Transverse colon (tissue), 4 donors: ENCODE results near the gene ZBTB43. TPM values are rescaled to one million over a fixed set of nuclear protein-coding genes. Genes with fewer than 3 reads are reported as not detected.

Source experiments
- DNase-seq: peaks from one replicate; pipeline ENCODE4 v3.0.0-alpha.2; 2019
- H3K27ac ChIP-seq, 4 donors: fragments of 200-600 bp; sonication (generic); 2 replicates each; pipeline ENCODE4 v1.5.1; 2016 to 2018; ENCODE audit warnings: inconsistent platforms in 4 of 4
- H3K27me3 ChIP-seq: fragments of 200-600 bp; sonication (generic); 2 replicates; pipeline ENCODE4 v1.5.1; 2017; ENCODE audit warnings: inconsistent platforms
- H3K36me3 ChIP-seq, 4 donors: fragments of 200-600 bp; sonication (generic); 2 replicates each; pipeline ENCODE4 v1.5.1; 2017 to 2019; ENCODE audit warnings: inconsistent platforms in 4 of 4
- H3K4me1 ChIP-seq, 4 donors: fragments of 200-600 bp; sonication (generic); 2 replicates each; pipeline ENCODE4 v1.5.1; 2017 to 2020; ENCODE audit warnings: inconsistent platforms in 4 of 4
- H3K4me3 ChIP-seq, 4 donors: fragments of 200-600 bp; sonication (generic); 1 replicate in 1 of 4; 2 replicates in 3 of 4; pipeline versions ENCODE4 v1.5.1 to v1.6.1; 2017 to 2019; ENCODE audit warnings: inconsistent platforms in 4 of 4
- H3K9me3 ChIP-seq, 2 donors: fragments of 200-600 bp; sonication (generic); 2 replicates each; pipeline ENCODE4 v1.5.1; 2017 to 2019; ENCODE audit warnings: inconsistent platforms in 2 of 2
- EP300 ChIP-seq: sonication (generic); formaldehyde crosslinking; IDR thresholded peaks from one replicate; pipeline ENCODE4 v1.6.1; 2017; ENCODE audit warnings: antibody characterized with exemption, low read depth
- POLR2A ChIP-seq: fragments of 450-650 bp; IDR thresholded peaks from one replicate; pipeline ENCODE4 v1.6.1; 2016; ENCODE audit warnings: antibody characterized with exemption, mild to moderate bottlenecking, moderate library complexity
- POLR2AphosphoS5 ChIP-seq, 3 donors: sonication (generic); formaldehyde crosslinking; IDR thresholded peaks; one replicate each; pipeline ENCODE4 v1.6.1; 2016; ENCODE audit warnings: antibody characterized with exemption in 3 of 3
- WGBS, 2 donors: methylation state at CpG; one replicate each; pipeline ENCODE4 v1.1.5; 2018; ENCODE audit warnings: low coverage in 1 of 2; 5-methylcytosine and 5-hydroxymethylcytosine counted together
- in situ Hi-C, 4 donors: fragments of 200-750 bp; cut with MboI; loops; one replicate each; pipeline versions ENCODE4 v1.15.0 to v1.15.1; 2017; ENCODE audit warnings: low sequenced_read_pairs in 3 of 4, low pct_ligation_motif_present in 1 of 4, low pct_unique_long_range_greater_than_20kb in 1 of 4
- intact Hi-C: fragments of 100-400 bp; cut with DNase I; formaldehyde crosslinking; loops from one replicate; pipeline ENCODE4 v1.15.1; 2023; ENCODE audit warnings: low total_unique reads
- total RNA-seq, 4 donors: library from RNA; depleted of rRNA; stranded (reverse); fragments of >200 nt; gene quantifications; one replicate each; pipeline ENCODE4 v1.1.0, GENCODE V29; 2016
- TF ChIP-seq, protein P1 (sequence below), 5 experiments: fragments of 200-600 bp in 3 of 5; fragments of 450-650 bp in 2 of 5; sonication (generic) in 3 of 5; IDR thresholded peaks; 1 replicate in 2 of 5; 2 replicates in 3 of 5; pipeline ENCODE4 v1.5.1; 2016 to 2017; ENCODE audit warnings: antibody characterized with exemption in 5 of 5, inconsistent platforms in 3 of 5, mild to moderate bottlenecking in 2 of 5, moderate library complexity in 1 of 5

ZBTB43 gene
- total RNA-seq, 4 donors from 2014 or later = 5.0 to 19.5 (median 16.6) TPM

DNA sequence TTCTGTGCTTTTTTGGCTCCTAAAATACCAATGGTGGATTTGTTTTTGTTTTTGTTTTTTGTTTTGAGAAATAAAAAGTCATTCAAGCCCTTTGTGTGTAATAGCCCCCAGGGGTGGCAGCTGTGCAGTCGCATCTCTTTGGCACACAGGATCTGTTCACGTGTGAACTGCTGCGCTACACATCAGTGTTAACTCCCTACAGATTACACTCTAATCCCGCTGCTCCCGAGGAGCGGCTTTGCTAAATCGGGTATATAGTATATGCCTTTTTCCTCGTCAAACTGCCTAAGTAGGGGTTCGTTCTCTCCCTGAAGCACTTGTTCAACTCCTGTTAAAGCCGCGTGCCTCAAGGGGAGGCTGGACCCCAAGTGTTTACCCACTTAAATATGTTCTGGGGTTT is 77.9 kb downstream of the ZBTB43 start:
- Histone ChIP-seq H3K36me3 (peaks cover 0 to 11% (median 2%) of the 10 kb centered on the region in 4 donors), H3K27me3 (no peaks in the 10 kb centered on the region), H3K27ac (no peak overlapping the region), H3K9me3 (no peaks in the 10 kb centered on the region), H3K4me1 (no peaks in the 10 kb centered on the region), H3K4me3 (no peak overlapping the region)
- in situ Hi-C loops = no loop called here
- DNase-seq = no peak
- TF ChIP-seq POLR2AphosphoS5 (IDR thresholded peaks at IDR 0.05) (no peak), POLR2A (no peak), EP300 (no peak)
- TF ChIP-seq, protein P1, sequence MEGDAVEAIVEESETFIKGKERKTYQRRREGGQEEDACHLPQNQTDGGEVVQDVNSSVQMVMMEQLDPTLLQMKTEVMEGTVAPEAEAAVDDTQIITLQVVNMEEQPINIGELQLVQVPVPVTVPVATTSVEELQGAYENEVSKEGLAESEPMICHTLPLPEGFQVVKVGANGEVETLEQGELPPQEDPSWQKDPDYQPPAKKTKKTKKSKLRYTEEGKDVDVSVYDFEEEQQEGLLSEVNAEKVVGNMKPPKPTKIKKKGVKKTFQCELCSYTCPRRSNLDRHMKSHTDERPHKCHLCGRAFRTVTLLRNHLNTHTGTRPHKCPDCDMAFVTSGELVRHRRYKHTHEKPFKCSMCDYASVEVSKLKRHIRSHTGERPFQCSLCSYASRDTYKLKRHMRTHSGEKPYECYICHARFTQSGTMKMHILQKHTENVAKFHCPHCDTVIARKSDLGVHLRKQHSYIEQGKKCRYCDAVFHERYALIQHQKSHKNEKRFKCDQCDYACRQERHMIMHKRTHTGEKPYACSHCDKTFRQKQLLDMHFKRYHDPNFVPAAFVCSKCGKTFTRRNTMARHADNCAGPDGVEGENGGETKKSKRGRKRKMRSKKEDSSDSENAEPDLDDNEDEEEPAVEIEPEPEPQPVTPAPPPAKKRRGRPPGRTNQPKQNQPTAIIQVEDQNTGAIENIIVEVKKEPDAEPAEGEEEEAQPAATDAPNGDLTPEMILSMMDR (IDR thresholded peaks at IDR 0.05) = no peak
- intact Hi-C loops = no loop called here
- 91 to 100% methylated on average over 9 to 11 of the region's 11 CpGs for WGBS, 2 donors

GRCh38 chr9:126883636-126884035 is 78.8 kb downstream of the ZBTB43 start:
- TF ChIP-seq POLR2A (no peak), POLR2AphosphoS5 (IDR thresholded peaks at IDR 0.05) (no peak), EP300 (no peak)
- TF ChIP-seq, protein P1 (IDR thresholded peaks at IDR 0.05) = no peak
- DNase-seq = no peak
- Histone ChIP-seq H3K27me3 (no peaks in the 10 kb centered on the region), H3K27ac (no peak overlapping the region), H3K4me1 (no peaks in the 10 kb centered on the region), H3K9me3 (no peaks in the 10 kb centered on the region), H3K4me3 (no peak overlapping the region), H3K36me3 (peaks cover 0 to 11% (median 2%) of the 10 kb centered on the region in 4 donors)
- 89 to 90% methylated on average over 5 to 15 of the region's 15 CpGs for WGBS, 2 donors
- intact Hi-C loops = no loop called here
- in situ Hi-C loops = no loop called here

DNA sequence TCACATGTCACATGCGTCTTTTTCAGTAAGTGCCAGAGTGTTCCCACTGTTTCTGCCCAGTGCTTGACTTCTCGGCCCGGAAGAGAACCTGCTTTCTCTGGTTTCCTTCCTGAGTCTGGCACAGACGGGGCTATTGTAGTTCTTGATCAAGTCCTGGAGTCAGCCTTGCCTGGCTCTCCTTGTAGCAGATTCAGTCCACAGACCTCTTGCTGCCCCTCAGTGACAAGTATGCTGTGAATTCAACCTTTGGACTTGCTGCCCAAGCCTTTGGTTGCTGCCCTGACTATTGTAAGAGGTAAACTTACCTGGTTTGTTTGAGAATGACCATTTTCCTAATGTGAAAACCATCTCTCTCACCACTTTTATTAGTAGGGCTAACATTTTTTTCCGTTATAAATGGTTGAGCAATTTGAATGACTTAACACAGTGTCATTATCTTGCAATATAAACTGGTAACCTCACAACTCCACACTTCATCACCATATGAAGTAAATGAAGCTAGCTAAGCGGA is 80.3 kb downstream of the ZBTB43 start:
- H3K27me3 ChIP-seq = no peaks in the 10 kb centered on the region
- in situ Hi-C loops = no loop called here
- no peaks in the 10 kb centered on the region for H3K9me3 ChIP-seq
- no peak overlapping the region for H3K4me3 ChIP-seq
- TF ChIP-seq EP300 (no peak), POLR2AphosphoS5 (IDR thresholded peaks at IDR 0.05) (no peak), POLR2A (no peak)
- TF ChIP-seq, protein P1 (IDR thresholded peaks at IDR 0.05) = no peak
- H3K27ac ChIP-seq = no peak overlapping the region
- H3K36me3 ChIP-seq = peaks cover 0 to 4% (median 2%) of the 10 kb centered on the region in 4 donors
- no peaks in the 10 kb centered on the region for H3K4me1 ChIP-seq
- intact Hi-C loops = no loop called here
- DNase-seq = no peak
- WGBS, 2 donors = 72 to 81% methylated on average over 6 of the region's 6 CpGs

DNA sequence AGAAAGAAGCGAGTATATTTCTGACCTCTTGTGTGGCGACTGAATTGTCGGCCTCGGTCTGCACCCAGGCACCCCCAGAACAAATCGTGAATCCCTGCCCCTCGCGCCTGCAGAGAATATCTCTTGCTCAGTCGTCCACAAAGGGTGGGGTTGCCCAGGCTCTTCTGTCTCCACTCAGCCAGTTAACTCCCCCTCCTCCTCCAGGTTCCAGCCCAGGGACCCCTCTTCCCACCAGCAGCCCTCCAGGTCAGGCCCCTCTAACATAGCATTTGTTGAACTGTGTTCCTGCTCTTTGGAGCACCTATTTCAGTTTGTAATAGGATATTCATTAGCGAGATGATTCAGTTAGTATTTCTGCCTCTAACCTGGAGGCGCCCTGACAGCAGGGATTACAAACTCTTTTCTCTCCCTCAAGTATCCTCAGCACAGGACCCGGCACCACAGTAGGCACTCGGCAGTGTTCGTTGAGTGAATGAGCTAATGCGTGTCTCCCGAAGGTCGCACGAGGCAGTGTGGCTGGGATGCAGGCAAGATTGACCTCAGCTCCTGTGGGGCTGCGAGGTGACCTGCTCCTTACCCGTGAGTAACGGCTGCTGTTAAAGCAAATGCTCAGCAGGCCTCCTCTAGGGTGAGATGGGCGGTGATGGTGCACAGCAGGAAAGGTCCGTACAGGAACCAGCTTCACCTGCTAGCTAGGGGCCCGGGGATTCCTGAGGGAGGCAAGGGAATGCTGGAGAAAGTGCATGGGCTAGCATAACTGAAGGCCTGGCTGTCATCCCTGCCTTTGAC is 81.4 kb downstream of the ZBTB43 start:
- TF ChIP-seq, protein P1 (IDR thresholded peaks at IDR 0.05) = no peak
- TF ChIP-seq POLR2A (no peak), POLR2AphosphoS5 (IDR thresholded peaks at IDR 0.05) (no peak), EP300 (no peak)
- 90% methylated on average over 4 to 23 of the region's 23 CpGs for WGBS, 2 donors
- in situ Hi-C loops = no loop called here
- intact Hi-C loops = no loop called here
- H3K9me3 ChIP-seq = no peaks in the 10 kb centered on the region
- no peaks in the 10 kb centered on the region for H3K27me3 ChIP-seq
- no peak for DNase-seq
- no peak overlapping the region for H3K27ac ChIP-seq
- no peaks in the 10 kb centered on the region for H3K4me1 ChIP-seq
- H3K4me3 ChIP-seq = no peak overlapping the region
- H3K36me3 ChIP-seq = no peaks in the 10 kb centered on the region
